Endothelial cell (in vitro differentiated cells): ENCODE data around the gene SPPL2B. TPM values are rescaled to one million over a fixed set of nuclear protein-coding genes. Genes with fewer than 3 reads are reported as not detected.

Experiments
- DNase-seq: peaks from one replicate; pipeline ENCODE4 v3.0.0; 2021; ENCODE audit warnings: low spot score
- H3K27ac Mint-ChIP-seq: one replicate; pipeline ENCODE4 v1.8.0; 2021; ENCODE audit warnings: mixed read lengths, inconsistent platforms; ENCODE audit not compliant: unreplicated experiment
- H3K27me3 Mint-ChIP-seq: one replicate; pipeline ENCODE4 v1.8.0; 2021; ENCODE audit warnings: mild to moderate bottlenecking, moderate library complexity, mixed read lengths, inconsistent platforms; ENCODE audit not compliant: unreplicated experiment
- H3K36me3 Mint-ChIP-seq: one replicate; pipeline ENCODE4 v1.8.0; 2021; ENCODE audit warnings: mild to moderate bottlenecking, low read depth, mixed read lengths, inconsistent platforms; ENCODE audit not compliant: unreplicated experiment
- H3K4me1 Mint-ChIP-seq: one replicate; pipeline ENCODE4 v1.8.0; 2021; ENCODE audit warnings: mild to moderate bottlenecking, mixed read lengths, inconsistent platforms; ENCODE audit not compliant: unreplicated experiment
- H3K4me3 Mint-ChIP-seq: one replicate; pipeline ENCODE4 v1.8.0; 2021; ENCODE audit warnings: mild to moderate bottlenecking, mixed read lengths, inconsistent platforms; ENCODE audit not compliant: unreplicated experiment
- H3K9me3 Mint-ChIP-seq: one replicate; pipeline ENCODE4 v1.8.0; 2021; ENCODE audit warnings: mixed read lengths, inconsistent platforms; ENCODE audit not compliant: unreplicated experiment
- total RNA-seq: library from RNA; stranded (reverse); fragmentation: NEBNext Ultra II Directional; extraction: Animal tissue kit (Norgen Biotek cat#: 25700); gene quantifications from one replicate; pipeline ENCODE4 v1.2.1, GENCODE V29; 2021; ENCODE audit not compliant: unreplicated experiment
- TF ChIP-seq, protein P1 (sequence below): fragments of 200-600 bp; sonication (generic); IDR thresholded peaks from one replicate; pipeline ENCODE4 v1.5.0; 2021; ENCODE audit warnings: antibody characterized with exemption; ENCODE audit not compliant: unreplicated experiment

Gene SPPL2B
- total RNA-seq, 1 donor from 2014 or later, result 75.2 TPM

DNA sequence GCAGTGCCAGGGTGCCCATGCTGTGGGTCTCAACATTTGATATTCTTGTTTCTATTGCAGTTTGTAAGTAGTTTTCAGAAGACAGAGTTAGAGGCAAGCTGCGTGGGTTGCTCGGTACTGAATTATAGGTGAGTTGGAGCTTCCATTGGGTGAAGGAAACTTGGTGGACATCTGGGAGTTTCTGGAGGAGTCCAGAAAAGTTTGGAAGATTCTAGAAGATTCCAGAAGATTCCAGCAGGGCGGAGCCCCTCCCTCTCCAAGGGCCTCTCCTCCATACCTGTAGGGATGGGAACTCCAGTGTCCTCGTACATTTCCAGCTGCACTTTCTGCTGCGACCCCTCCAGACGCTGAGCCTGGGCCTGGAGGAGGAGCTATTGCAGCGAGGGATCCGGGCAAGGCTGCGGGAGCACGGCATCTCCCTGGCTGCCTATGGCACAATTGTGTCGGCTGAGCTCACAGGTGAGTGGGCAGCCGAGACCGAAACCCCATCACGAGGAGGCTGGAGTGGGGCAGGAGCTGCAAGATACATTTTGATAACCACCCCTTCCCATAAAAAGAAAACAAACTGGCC is 70.3 kb downstream of the SPPL2B start:
- Mint-ChIP-seq H3K4me3 (no peak overlapping the region), H3K9me3 (peaks cover 4% of the 10 kb centered on the region), H3K36me3 (peaks cover 4% of the 10 kb centered on the region), H3K27ac (no peak overlapping the region), H3K27me3 (peaks cover 5% of the 10 kb centered on the region), H3K4me1 (no peaks in the 10 kb centered on the region)
- TF ChIP-seq, protein P1, sequence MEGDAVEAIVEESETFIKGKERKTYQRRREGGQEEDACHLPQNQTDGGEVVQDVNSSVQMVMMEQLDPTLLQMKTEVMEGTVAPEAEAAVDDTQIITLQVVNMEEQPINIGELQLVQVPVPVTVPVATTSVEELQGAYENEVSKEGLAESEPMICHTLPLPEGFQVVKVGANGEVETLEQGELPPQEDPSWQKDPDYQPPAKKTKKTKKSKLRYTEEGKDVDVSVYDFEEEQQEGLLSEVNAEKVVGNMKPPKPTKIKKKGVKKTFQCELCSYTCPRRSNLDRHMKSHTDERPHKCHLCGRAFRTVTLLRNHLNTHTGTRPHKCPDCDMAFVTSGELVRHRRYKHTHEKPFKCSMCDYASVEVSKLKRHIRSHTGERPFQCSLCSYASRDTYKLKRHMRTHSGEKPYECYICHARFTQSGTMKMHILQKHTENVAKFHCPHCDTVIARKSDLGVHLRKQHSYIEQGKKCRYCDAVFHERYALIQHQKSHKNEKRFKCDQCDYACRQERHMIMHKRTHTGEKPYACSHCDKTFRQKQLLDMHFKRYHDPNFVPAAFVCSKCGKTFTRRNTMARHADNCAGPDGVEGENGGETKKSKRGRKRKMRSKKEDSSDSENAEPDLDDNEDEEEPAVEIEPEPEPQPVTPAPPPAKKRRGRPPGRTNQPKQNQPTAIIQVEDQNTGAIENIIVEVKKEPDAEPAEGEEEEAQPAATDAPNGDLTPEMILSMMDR, result no peak
- DNase-seq, result no peak

DNA sequence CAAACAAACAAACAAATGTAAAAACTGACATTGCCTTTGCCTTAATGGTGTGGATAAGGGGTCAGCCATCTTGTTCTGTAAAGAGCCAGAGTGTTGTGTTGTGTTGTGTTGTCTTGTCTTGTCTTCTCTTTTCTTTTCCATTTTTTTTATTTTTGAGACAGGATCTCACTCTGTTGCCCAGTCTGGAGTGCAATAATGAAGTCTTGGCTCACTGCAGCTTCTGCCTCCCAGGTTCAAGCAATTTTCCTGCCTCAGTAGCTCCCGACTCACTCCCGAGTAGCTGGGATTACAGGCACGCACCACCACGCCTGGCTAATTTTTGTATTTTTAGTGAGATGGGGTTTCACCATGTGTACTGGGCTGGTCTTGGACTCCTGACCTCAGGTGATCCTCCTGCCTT is 71.1 kb downstream of the SPPL2B start:
- DNase-seq, result no peak
- no peaks in the 10 kb centered on the region for H3K4me1 Mint-ChIP-seq
- H3K9me3 Mint-ChIP-seq, result peaks cover 4% of the 10 kb centered on the region
- peaks cover 5% of the 10 kb centered on the region for H3K27me3 Mint-ChIP-seq
- no peak overlapping the region for H3K27ac Mint-ChIP-seq
- TF ChIP-seq, protein P1, result no peak
- peaks cover 4% of the 10 kb centered on the region for H3K36me3 Mint-ChIP-seq
- no peak overlapping the region for H3K4me3 Mint-ChIP-seq

Other genes with a start within 250 kb of the SPPL2B start
- gene MOB3A, start 232.4 kb upstream of the SPPL2B start, total RNA-seq, result 88.5 TPM
- gene IZUMO4, start 231.8 kb upstream of the SPPL2B start, total RNA-seq, result 8.9 TPM
- 169 TPM for gene AP3D1, start 177.1 kb upstream of the SPPL2B start, total RNA-seq
- gene DOT1L, start 164.8 kb upstream of the SPPL2B start, total RNA-seq, result 57.1 TPM
- 126 TPM for gene PLEKHJ1, start 92.4 kb upstream of the SPPL2B start, total RNA-seq
- gene SF3A2, start 91.9 kb upstream of the SPPL2B start, total RNA-seq, result 137 TPM
- gene AMH, start 79.4 kb upstream of the SPPL2B start, total RNA-seq, result 5.6 TPM
- gene JSRP1, start 72.3 kb upstream of the SPPL2B start, total RNA-seq, result not detected
- 0.97 TPM for gene PEAK3, start 46.5 kb upstream of the SPPL2B start, total RNA-seq
- gene LINGO3, start 20.5 kb upstream of the SPPL2B start, total RNA-seq, result not detected
- gene LSM7, start 98 bp upstream of the SPPL2B start, total RNA-seq, result 108 TPM
- gene TMPRSS9, start 31.6 kb downstream of the SPPL2B start, total RNA-seq, result not detected
- gene TIMM13, start 98.9 kb downstream of the SPPL2B start, total RNA-seq, result 117 TPM
- gene LMNB2, start 128.3 kb downstream of the SPPL2B start, total RNA-seq, result 49.6 TPM
- gene GADD45B, start 147.4 kb downstream of the SPPL2B start, total RNA-seq, result 1.2 TPM